Neuronal stem cell (in vitro differentiated cells): Measurements from ENCODE around the gene NAPSA.
"Not testable (repeated sequence)": the region's sequence is repeated elsewhere in the genome, so short reads cannot be mapped to it uniquely, and the experiment has no call there.

Experiments used
- DNase-seq: peaks from one replicate; pipeline ENCODE4 v3.0.0-alpha.2; 2013; ENCODE audit warnings: low spot score
- H2AFZ ChIP-seq: one replicate; pipeline ENCODE4 v1.6.1; 2013; ENCODE audit warnings: mild to moderate bottlenecking, low read length, inconsistent platforms
- H2AK5ac ChIP-seq: 2 replicates; pipeline ENCODE4 v1.6.1; 2013; ENCODE audit warnings: low read depth, mild to moderate bottlenecking, inconsistent platforms, low read length, moderate library complexity, mixed read lengths
- H2BK120ac ChIP-seq: 2 replicates; pipeline ENCODE4 v1.6.1; 2013; ENCODE audit warnings: low read depth, mild to moderate bottlenecking, inconsistent platforms, low read length, moderate library complexity, mixed read lengths
- H2BK12ac ChIP-seq: one replicate; pipeline ENCODE4 v1.6.1; 2013; ENCODE audit warnings: low read length, inconsistent platforms
- H2BK15ac ChIP-seq: 2 replicates; pipeline ENCODE4 v1.6.1; 2013; ENCODE audit warnings: mild to moderate bottlenecking, low read length, inconsistent platforms, mixed read lengths
- H2BK5ac ChIP-seq: one replicate; pipeline ENCODE4 v1.6.1; 2013; ENCODE audit warnings: inconsistent platforms, mild to moderate bottlenecking, low read length, moderate library complexity
- H3K14ac ChIP-seq: one replicate; pipeline ENCODE4 v1.6.1; 2013; ENCODE audit warnings: low read length, inconsistent platforms
- H3K18ac ChIP-seq: 2 replicates; pipeline ENCODE4 v1.6.1; 2013; ENCODE audit warnings: low read length, inconsistent platforms
- H3K23ac ChIP-seq: 2 replicates; pipeline ENCODE4 v1.6.1; 2013; ENCODE audit warnings: low read depth, mild to moderate bottlenecking, mixed read lengths, low read length, inconsistent platforms; ENCODE audit not compliant: poor library complexity
- H3K27ac ChIP-seq: replicated peaks from 3 replicates; pipeline ENCODE4 v1.5.1; 2013; ENCODE audit warnings: low read length, inconsistent platforms
- H3K27me3 ChIP-seq, 3 experiments: 2 replicates each; pipeline ENCODE4 v1.6.1; 2013; ENCODE audit warnings: low read length in 3 of 3, mild to moderate bottlenecking in 2 of 3, inconsistent platforms in 1 of 3, low read depth in 1 of 3, mixed read lengths in 1 of 3, moderate library complexity in 1 of 3; ENCODE audit not compliant: control insufficient read depth in 3 of 3, insufficient read depth in 3 of 3
- H3K36me3 ChIP-seq, 2 donors: replicated peaks in 1 of 2; 2 replicates each; pipeline ENCODE4 v1.6.1; 2013; ENCODE audit warnings: low read length in 2 of 2; ENCODE audit not compliant: control insufficient read depth in 2 of 2, insufficient read depth in 2 of 2
- H3K4ac ChIP-seq: 2 replicates; pipeline ENCODE4 v1.6.1; 2013; ENCODE audit warnings: inconsistent platforms, mild to moderate bottlenecking, low read length, moderate library complexity
- H3K4me1 ChIP-seq, 2 donors: 1 replicate in 1 of 2; 2 replicates in 1 of 2; pipeline ENCODE4 v1.6.1; 2013; ENCODE audit warnings: low read length in 2 of 2, low read depth in 1 of 2; ENCODE audit not compliant: control insufficient read depth in 2 of 2, insufficient read depth in 1 of 2
- H3K4me2 ChIP-seq: one replicate; pipeline ENCODE4 v1.6.1; 2013; ENCODE audit warnings: mild to moderate bottlenecking, low read length, inconsistent platforms; ENCODE audit not compliant: insufficient read depth, poor library complexity, severe bottlenecking
- H3K4me3 ChIP-seq, 2 donors: 2 replicates each; pipeline ENCODE4 v1.5.1; 2013; ENCODE audit warnings: low read length in 2 of 2, mild to moderate bottlenecking in 2 of 2, inconsistent platforms in 1 of 2, moderate library complexity in 1 of 2
- H3K79me1 ChIP-seq: one replicate; pipeline ENCODE4 v1.6.1; 2013; ENCODE audit warnings: low read depth, mild to moderate bottlenecking, inconsistent platforms, low read length, moderate library complexity
- H3K9ac ChIP-seq: one replicate; pipeline ENCODE4 v1.6.1; 2013; ENCODE audit warnings: mild to moderate bottlenecking, low read depth, low read length, inconsistent platforms; ENCODE audit not compliant: poor library complexity
- H3K9me3 ChIP-seq, 2 donors: replicated peaks in 1 of 2; 2 replicates each; pipeline versions ENCODE3 to v1.6.1; 2013; ENCODE audit warnings: low read length in 2 of 2, mild to moderate bottlenecking in 2 of 2, inconsistent platforms in 1 of 2, low read depth in 1 of 2, mixed read lengths in 1 of 2, moderate library complexity in 1 of 2; ENCODE audit not compliant: control insufficient read depth in 2 of 2, insufficient read depth in 1 of 2
- H4K8ac ChIP-seq: one replicate; pipeline ENCODE4 v1.6.1; 2013; ENCODE audit warnings: low read depth, mild to moderate bottlenecking, inconsistent platforms, low read length, moderate library complexity
- H4K91ac ChIP-seq: one replicate; pipeline ENCODE4 v1.6.1; 2013; ENCODE audit warnings: low read length, low read depth, mild to moderate bottlenecking, inconsistent platforms; ENCODE audit not compliant: poor library complexity
- WGBS, 2 donors: extraction: QIAGEN DNeasy Blood & Tissue Kit; methylation state at CpG; one replicate each; pipeline ENCODE4 v1.1.7; 2013; ENCODE audit warnings: missing lambda C conversion rate in 2 of 2, mixed read lengths in 1 of 2; ENCODE audit not compliant: insufficient read length in 2 of 2, insufficient replicate concordance in 1 of 2; ENCODE audit errors: extremely low coverage in 2 of 2; 5-methylcytosine and 5-hydroxymethylcytosine counted together

The NAPSA gene

DNA sequence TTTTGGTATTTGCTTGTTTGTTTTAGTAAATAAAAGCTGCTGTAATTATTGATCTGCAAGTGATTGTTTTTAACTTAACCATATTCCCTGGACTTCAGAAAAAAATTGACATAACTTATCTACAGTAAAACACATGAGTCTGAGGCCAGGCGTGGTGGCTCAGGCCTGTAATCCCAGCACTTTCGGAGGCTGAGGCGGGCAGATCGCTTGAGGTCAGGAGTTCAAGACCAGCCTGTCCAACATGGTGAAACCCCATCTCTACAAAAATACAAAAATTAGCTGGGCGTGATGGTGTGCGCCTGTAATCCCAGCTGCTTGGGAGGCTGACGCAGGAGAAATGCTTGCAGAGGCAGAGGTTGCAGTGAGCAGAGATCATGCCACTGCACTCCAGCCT, 12.0 kb downstream of the NAPSA start:
- not testable (repeated sequence) for H3K4me3 ChIP-seq, H3K9me3 ChIP-seq, H4K91ac ChIP-seq, H2BK5ac ChIP-seq, H3K27me3 ChIP-seq, H2BK120ac ChIP-seq, H3K4me1 ChIP-seq, H3K79me1 ChIP-seq, H4K8ac ChIP-seq, H3K27ac ChIP-seq, H2AFZ ChIP-seq, H3K14ac ChIP-seq, H3K23ac ChIP-seq, H3K18ac ChIP-seq, H2BK15ac ChIP-seq, H2AK5ac ChIP-seq, H3K36me3 ChIP-seq, H3K4ac ChIP-seq, H3K9ac ChIP-seq, H2BK12ac ChIP-seq, DNase-seq, H3K4me2 ChIP-seq
- no CpG with 5 or more reads among the region's 7 CpGs for WGBS, 2 donors

DNA sequence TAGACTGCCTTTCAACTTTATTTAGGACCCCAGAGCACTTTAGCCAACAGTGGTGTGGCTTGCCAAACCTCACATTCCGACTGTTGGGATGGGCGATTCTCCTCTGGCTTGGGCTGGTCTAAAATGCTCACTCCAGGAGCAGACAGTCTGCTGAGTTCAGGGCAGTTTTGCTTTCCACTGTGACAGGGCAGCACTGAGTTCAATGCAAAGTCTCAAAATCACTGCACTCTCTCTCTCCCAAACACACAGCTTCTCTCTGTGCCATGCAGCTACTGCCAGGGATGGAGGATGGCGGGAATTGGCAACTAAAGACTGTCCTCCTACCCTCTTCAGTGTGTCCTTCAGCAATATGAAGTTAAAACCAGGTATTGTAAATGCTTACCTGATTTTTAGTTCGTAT, 13.2 kb downstream of the NAPSA start:
- Histone ChIP-seq H2BK15ac (no peak overlapping the region), H4K8ac (no peak overlapping the region), H3K4me1 (no peaks in the 10 kb centered on the region), H3K23ac (no peak overlapping the region), H3K9ac (no peak overlapping the region), H3K27me3 (no peaks in the 10 kb centered on the region), H3K27ac (no peak overlapping the region), H3K36me3 (no peaks in the 10 kb centered on the region), H2AFZ (no peak overlapping the region), H3K4me3 (no peak overlapping the region), H2BK5ac (no peak overlapping the region), H3K18ac (no peak overlapping the region), H4K91ac (no peak overlapping the region), H2BK12ac (no peak overlapping the region), H3K9me3 (peaks cover 0 to 2% of the 10 kb centered on the region in 2 donors), H3K79me1 (peaks cover 2% of the 10 kb centered on the region), H3K14ac (no peak overlapping the region), H3K4ac (no peak overlapping the region), H2BK120ac (no peak overlapping the region), H2AK5ac (no peak overlapping the region), H3K4me2 (no peak overlapping the region)
- DNase-seq, result no peak
- no CpG with 5 or more reads among the region's 4 CpGs for WGBS, 2 donors

DNA sequence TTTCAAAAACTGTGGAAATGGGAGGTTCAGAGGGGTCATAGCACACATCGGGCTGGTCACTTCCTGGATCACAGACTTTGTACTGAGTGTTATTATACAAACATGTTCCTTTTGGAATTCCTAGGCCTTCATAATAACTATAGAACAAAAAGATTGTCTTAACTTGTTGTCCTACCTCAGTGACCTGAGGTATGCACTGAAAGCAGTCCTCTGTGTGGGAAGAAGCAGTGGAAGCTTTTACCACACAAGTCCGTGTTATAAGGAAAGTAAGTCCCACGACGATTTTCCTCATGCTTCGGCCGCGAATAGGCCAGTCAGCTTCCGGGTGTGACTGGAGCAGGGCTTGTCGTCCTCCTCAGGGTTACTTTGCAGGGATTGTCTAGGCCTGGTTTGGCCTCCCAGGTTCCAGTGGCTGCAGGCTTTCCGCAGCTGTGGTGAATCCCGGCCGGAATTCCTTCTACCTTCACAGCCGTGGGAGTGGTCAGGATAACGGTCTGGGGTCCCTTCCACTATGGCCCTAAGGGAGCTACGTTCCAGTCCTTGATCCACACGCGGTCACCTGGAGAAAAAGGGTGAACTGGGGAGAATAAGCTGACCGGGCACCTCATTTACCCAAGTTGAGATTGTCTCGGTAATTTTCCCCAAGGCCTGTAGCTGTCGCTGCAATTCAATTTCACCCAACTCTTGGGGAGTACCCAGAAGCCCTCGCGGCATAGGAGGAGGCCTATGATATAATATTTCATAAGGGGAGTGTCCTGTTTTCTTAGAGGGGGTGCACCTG, 16.0 kb downstream of the NAPSA start:
- no peak overlapping the region for H3K23ac ChIP-seq
- H4K8ac ChIP-seq, result no peak overlapping the region
- peaks cover 2% of the 10 kb centered on the region for H3K79me1 ChIP-seq
- peaks cover 6 to 7% of the 10 kb centered on the region in 2 donors for H3K9me3 ChIP-seq
- no peak overlapping the region for H2AFZ ChIP-seq
- no peak overlapping the region for H3K4me2 ChIP-seq
- no peak overlapping the region for H4K91ac ChIP-seq
- peaks cover 0 to 2% of the 10 kb centered on the region in 2 donors for H3K4me1 ChIP-seq
- H2BK120ac ChIP-seq, result no peak overlapping the region
- H3K4ac ChIP-seq, result no peak overlapping the region
- H3K4me3 ChIP-seq, result no peak overlapping the region
- H2BK12ac ChIP-seq, result no peak overlapping the region
- H3K9ac ChIP-seq, result no peak overlapping the region
- no peak overlapping the region for H2AK5ac ChIP-seq
- no peak overlapping the region for H3K27ac ChIP-seq
- H2BK5ac ChIP-seq, result no peak overlapping the region
- H3K36me3 ChIP-seq, result peaks cover 4 to 12% of the 10 kb centered on the region in 2 donors
- WGBS, 2 donors, result no CpG with 5 or more reads among the region's 22 CpGs
- H3K14ac ChIP-seq, result no peak overlapping the region
- DNase-seq, result no peak
- H3K27me3 ChIP-seq, result no peaks in the 10 kb centered on the region
- H2BK15ac ChIP-seq, result no peak overlapping the region
- no peak overlapping the region for H3K18ac ChIP-seq

DNA sequence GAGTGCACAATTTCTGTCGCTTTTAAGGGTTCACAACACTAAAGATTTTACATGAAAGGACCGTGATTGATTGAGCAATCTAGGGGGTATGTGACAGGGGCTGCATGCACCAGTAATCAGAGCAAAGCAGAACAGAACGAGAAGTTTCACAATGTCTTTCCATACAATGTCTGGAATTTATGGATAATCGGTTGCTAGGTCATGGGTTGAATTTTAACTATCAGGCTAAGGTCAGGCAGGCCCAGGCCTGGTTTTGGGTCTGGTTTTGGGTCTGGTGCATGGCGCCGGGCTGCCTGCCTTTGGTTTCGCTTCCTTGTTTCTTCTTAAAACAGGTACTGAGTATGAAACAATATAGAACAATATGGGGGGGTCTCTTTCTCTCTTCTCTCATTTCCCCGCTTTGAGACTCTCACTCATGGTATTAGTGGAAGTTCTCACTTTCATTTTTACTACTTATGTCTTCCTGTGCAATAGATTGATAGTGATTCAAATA, 18.3 kb downstream of the NAPSA start:
- not testable (repeated sequence) for H3K79me1 ChIP-seq, H3K9me3 ChIP-seq, H3K14ac ChIP-seq, H3K27me3 ChIP-seq, H3K23ac ChIP-seq, H2AFZ ChIP-seq, H3K4me1 ChIP-seq, H3K18ac ChIP-seq, H2BK15ac ChIP-seq, H2BK5ac ChIP-seq, H4K91ac ChIP-seq, H2BK12ac ChIP-seq, H3K4me2 ChIP-seq, H4K8ac ChIP-seq, H2AK5ac ChIP-seq, DNase-seq, H3K27ac ChIP-seq, H2BK120ac ChIP-seq, H3K4ac ChIP-seq, H3K9ac ChIP-seq, H3K4me3 ChIP-seq
- H3K36me3 ChIP-seq, result peaks cover 6 to 22% of the 10 kb centered on the region in 2 donors
- WGBS, 2 donors, result no CpG with 5 or more reads among the region's 8 CpGs
